ENCODE measurements around the gene RABEPK. TPM values are rescaled to one million over a fixed set of nuclear protein-coding genes. Genes with fewer than 3 reads are reported as not detected.

RABEPK gene
- total RNA-seq, 4 donors from 2014 or later: 11.9 to 20.7 (median 16.2) TPM

DNA sequence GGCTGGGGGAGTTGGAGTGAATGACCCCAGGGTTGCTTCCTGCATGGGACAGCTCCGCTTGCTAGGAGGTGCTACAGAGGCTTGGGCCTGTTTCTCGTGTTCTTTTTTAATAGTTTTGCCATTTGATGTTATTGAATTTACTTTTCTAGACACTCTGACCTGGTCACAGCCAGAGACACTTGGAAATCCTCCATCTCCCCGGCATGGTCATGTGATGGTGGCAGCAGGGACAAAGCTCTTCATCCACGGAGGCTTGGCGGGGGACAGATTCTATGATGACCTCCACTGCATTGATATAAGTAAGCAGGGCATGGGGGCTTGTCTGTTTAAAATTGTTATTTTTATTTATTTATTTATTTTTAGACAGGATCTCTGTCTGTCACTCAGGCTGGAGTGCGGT is 27.4 kb downstream of the RABEPK start:
- TF ChIP-seq, protein P1, sequence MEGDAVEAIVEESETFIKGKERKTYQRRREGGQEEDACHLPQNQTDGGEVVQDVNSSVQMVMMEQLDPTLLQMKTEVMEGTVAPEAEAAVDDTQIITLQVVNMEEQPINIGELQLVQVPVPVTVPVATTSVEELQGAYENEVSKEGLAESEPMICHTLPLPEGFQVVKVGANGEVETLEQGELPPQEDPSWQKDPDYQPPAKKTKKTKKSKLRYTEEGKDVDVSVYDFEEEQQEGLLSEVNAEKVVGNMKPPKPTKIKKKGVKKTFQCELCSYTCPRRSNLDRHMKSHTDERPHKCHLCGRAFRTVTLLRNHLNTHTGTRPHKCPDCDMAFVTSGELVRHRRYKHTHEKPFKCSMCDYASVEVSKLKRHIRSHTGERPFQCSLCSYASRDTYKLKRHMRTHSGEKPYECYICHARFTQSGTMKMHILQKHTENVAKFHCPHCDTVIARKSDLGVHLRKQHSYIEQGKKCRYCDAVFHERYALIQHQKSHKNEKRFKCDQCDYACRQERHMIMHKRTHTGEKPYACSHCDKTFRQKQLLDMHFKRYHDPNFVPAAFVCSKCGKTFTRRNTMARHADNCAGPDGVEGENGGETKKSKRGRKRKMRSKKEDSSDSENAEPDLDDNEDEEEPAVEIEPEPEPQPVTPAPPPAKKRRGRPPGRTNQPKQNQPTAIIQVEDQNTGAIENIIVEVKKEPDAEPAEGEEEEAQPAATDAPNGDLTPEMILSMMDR (IDR thresholded peaks at IDR 0.05; ENCODE audit: low read depth): no peak

DNA sequence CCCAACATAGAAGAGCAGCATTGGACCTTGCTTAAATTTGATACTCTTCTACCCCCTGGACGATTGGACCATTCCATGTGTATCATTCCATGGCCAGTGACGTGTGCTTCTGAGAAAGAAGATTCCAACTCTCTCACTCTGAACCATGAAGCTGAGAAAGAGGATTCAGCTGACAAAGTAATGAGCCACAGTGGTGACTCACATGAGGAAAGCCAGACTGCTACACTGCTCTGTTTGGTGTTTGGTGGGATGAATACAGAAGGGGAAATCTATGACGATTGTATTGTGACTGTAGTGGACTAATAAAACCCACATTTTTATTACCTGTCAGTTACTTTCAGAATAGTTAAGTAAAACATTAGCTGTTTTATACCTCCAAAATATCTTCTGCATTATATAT is 33.3 kb downstream of the RABEPK start:
- TF ChIP-seq, protein P1 (IDR thresholded peaks at IDR 0.05; ENCODE audit: low read depth): no peak

DNA sequence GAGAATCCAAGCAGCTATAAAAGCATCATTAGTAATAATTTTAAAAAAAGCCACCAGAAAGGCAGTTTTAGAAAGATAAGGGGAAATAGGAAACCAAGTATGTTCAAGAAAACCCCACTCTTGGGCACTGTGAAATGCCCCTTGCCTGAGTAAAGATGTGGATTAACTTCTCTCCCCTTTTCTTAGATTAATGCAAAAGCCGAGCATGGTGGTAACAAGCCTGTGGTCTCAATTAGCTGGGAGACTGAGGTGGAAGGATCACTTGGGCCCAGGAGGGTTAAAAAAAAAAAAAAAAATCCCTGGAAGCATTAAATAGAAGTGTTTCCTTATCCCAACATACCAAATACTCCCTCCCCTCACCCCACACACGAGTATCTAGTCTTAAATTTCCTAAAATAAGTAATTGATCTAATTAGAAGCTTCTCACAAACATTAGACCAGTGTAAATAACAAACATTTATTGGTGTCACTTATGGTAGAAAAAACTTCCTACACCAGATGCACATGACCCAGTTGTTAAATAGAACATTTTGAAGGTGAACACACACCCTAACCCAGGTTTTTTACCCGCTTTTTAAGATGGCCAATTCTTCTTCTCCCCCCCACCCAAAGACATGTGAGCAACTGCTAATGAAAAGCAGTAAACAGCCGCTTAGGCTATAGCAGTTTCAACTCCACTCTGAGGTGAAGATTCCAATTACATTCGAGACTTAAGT is 35.6 kb downstream of the RABEPK start:
- TF ChIP-seq, protein P1 (IDR thresholded peaks at IDR 0.05; ENCODE audit: low read depth): no peak

DNA sequence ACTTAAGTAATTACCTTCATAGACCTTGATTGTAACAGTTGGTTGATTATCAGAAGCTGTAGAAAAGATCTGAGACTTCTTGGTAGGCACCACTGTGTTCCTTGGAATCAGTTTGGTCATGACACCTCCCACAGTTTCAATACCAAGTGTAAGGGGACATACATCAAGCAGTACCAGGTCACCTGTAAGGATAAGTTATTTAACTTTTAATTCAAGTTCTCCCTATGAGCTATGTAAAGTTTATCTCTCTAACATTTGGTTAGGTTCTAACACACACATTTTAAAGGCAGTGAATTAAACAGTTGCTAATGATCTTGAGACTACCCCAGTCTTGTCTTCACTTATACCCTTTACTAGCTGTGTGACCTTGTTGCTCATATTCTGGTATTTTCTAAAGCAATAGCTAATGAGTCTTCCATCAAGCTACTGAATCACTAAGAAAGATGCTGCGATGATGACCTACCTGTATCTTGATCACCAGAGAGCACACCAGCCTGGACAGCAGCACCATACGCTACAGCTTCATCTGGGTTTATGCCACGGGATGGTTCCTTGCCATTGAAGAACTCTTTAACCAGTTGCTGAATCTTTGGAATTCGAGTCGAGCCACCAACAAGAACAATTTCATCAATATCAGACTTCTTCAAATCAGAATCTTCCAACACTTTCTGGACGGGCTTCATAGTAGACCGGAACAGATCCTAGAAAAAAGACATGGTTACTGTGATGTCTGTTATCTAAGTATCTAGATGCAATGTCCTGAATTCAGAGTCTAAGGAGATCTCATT is 38.0 kb downstream of the RABEPK start:
- TF ChIP-seq, protein P1 (IDR thresholded peaks at IDR 0.05; ENCODE audit: low read depth): no peak

DNA sequence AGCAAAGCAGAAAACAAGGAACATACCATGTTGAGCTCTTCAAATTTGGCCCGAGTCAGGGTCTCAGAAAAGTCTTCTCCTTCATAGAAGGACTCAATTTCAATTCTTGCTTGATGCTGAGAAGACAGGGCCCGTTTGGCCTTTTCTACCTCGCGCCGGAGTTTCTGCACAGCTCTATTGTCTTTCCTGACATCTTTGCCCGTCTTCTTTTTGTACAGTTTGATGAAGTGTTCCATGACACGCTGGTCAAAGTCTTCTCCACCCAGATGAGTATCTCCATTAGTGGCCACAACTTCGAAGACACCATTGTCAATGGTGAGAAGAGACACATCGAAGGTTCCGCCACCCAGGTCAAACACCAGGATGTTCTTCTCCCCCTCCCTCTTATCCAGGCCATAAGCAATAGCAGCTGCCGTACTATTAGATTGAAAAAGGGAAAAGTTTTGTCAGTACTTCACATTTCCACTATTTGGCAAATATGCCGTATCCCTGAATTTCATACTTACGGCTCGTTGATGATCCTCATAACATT is 38.6 kb downstream of the RABEPK start:
- TF ChIP-seq, protein P1 (IDR thresholded peaks at IDR 0.05; ENCODE audit: low read depth): no peak

DNA sequence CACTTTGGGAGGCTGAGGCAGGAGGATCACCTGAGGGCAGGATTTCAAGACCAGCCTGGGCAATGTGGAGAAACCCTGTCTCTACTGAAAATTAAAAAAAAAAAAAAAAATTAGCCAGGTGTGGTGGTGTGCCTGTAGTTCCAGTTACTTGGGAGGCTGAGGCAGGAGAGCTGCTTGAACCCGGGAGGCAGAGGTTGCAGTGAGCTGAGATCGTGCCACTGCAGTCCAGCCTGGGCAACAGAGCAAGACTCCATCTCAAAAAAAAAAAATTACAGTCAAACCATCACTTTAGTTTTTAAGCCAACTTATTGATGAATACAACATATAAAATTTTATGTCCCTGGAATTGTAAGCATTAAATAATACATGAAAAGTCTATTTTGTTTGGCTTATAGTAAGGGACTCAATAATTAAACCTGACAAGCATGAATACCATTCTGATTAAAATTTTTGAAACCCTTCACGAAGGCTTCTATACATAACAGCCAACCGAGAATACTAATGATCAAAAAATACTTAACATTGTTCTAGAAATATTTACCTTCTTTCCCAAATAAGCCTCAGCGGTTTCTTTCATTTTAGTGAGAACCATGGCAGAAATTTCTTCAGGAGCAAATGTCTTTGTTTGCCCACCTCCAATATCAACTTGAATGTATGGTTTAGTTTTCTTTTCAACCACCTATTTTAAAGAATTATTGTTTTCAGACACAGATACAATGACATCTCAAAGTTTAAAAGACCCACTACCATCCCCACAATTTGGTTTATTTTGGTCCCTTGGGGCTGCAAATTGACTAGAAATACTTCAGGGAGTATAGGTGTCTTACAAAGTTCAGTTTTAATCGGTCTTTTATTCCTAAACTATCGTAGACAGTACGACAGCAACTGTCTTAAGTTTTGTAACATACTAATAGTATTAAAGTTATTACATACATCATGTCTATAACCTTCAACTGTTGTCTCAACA is 39.6 kb downstream of the RABEPK start:
- TF ChIP-seq, protein P1 (IDR thresholded peaks at IDR 0.05; ENCODE audit: low read depth): no peak
